GM18502 (cell line): ENCODE measurements around the gene CR1L.
"Not testable (repeated sequence)": the region's sequence is repeated elsewhere in the genome, so short reads cannot be mapped to it uniquely, and the experiment has no call there.

ENCODE experiments used
- ATAC-seq: cut with Tn5 transposase; IDR thresholded peaks from one replicate; pipeline ENCODE4 v1.9.1; 2021; ENCODE audit warnings: mild to moderate bottlenecking; ENCODE audit not compliant: unreplicated experiment, poor library complexity

Gene CR1L

GRCh38 chr1:207645635-207646081 lies 725 bp downstream of the CR1L start:
- no peak for ATAC-seq

GRCh38 chr1:207646171-207646570 lies 1.2 kb downstream of the CR1L start:
- ATAC-seq, result no peak

- no peak for ATAC-seq
Observed at GRCh38 chr1:207646944-207647579, 2.1 kb downstream of the CR1L start.

- no peak for ATAC-seq
Observed at GRCh38 chr1:207647671-207648333, 2.9 kb downstream of the CR1L start.

- no peak for ATAC-seq
Observed at GRCh38 chr1:207648334-207649209, 3.6 kb downstream of the CR1L start.

- no peak for ATAC-seq
Observed at GRCh38 chr1:207649210-207649753, 4.3 kb downstream of the CR1L start.

GRCh38 chr1:207649865-207650580 lies 5.1 kb downstream of the CR1L start:
- ATAC-seq, result no peak

GRCh38 chr1:207651583-207651982 lies 6.7 kb downstream of the CR1L start:
- no peak for ATAC-seq

- no peak for ATAC-seq
Observed at GRCh38 chr1:207654320-207654719, 9.4 kb downstream of the CR1L start.

GRCh38 chr1:207658408-207658807 lies 13.5 kb downstream of the CR1L start:
- ATAC-seq, result no peak

- no peak for ATAC-seq
Observed at GRCh38 chr1:207658904-207659485, 14.1 kb downstream of the CR1L start.

- ATAC-seq, result no peak
Observed at GRCh38 chr1:207659545-207660153, 14.7 kb downstream of the CR1L start.

GRCh38 chr1:207661420-207661819 lies 16.5 kb downstream of the CR1L start:
- not testable (repeated sequence) for ATAC-seq

- no peak for ATAC-seq
Observed at GRCh38 chr1:207666342-207666741, 21.4 kb downstream of the CR1L start.

GRCh38 chr1:207669528-207670009 lies 24.6 kb downstream of the CR1L start:
- ATAC-seq, result no peak

GRCh38 chr1:207670192-207670591 lies 25.3 kb downstream of the CR1L start:
- no peak for ATAC-seq

- ATAC-seq, result no peak
Observed at GRCh38 chr1:207670997-207671396, 26.1 kb downstream of the CR1L start.

GRCh38 chr1:207672522-207673130 lies 27.7 kb downstream of the CR1L start:
- ATAC-seq, result no peak

- ATAC-seq, result no peak
Observed at GRCh38 chr1:207673399-207673798, 28.5 kb downstream of the CR1L start.
